BJ (cell line): ENCODE data around the gene GADD45B. TPM values are rescaled to one million over a fixed set of nuclear protein-coding genes. Genes with fewer than 3 reads are reported as not detected.
A peak's percentile ranks its signal among the peaks of the same experiment; 100 is the strongest.

Source experiments
- CTCF ChIA-PET: fragments of 350-600 bp; formaldehyde crosslinking; extraction: SDS; loops from one replicate; lab custom pipeline; 2021; ENCODE audit warnings: antibody characterized with exemption, inconsistent platforms; lab: Yijun Ruan, JAX
- POLR2A ChIA-PET: fragments of 300-600 bp; sonication (Branson Sonifier 250); formaldehyde crosslinking; extraction: SDS; loops from one replicate; lab custom pipeline; 2021; ENCODE audit warnings: antibody characterized with exemption; lab: Charles Lee
- DNase-seq: peaks from one replicate; pipeline ENCODE4 v3.0.0-alpha.2; 2011; ENCODE audit warnings: low read depth
- H3K27me3 ChIP-seq: 2 replicates; pipeline ENCODE4 v1.6.0; 2011; ENCODE audit warnings: low read length; ENCODE audit not compliant: control insufficient read depth, insufficient read depth
- H3K36me3 ChIP-seq: 2 replicates; pipeline ENCODE4 v1.5.1; 2011; ENCODE audit warnings: low read length; ENCODE audit not compliant: control insufficient read depth, insufficient read depth
- H3K4me3 ChIP-seq: 2 replicates; pipeline ENCODE4 v1.5.1; 2011; ENCODE audit warnings: low read depth, mild to moderate bottlenecking, control low read depth, low read length
- polyA plus RNA-seq: library from polyadenylated mRNA; depleted of rRNA; stranded (reverse); fragments of >200 nt; gene quantifications from 2 replicates; pipeline ENCODE4 v1.2.3, GENCODE V29; 2011
- TF ChIP-seq, protein P1 (sequence below): IDR thresholded peaks from 2 replicates; pipeline ENCODE4 v1.5.1; 2011; ENCODE audit warnings: low read depth, mild to moderate bottlenecking, control low read depth, inconsistent platforms, low read length, moderate library complexity; ENCODE audit not compliant: insufficient read depth

GADD45B gene
- polyA plus RNA-seq, 1 experiment, result 69.8 TPM

GRCh38 chr19:2485428-2485827, 9.5 kb downstream of the GADD45B start:
- TF ChIP-seq, protein P1, sequence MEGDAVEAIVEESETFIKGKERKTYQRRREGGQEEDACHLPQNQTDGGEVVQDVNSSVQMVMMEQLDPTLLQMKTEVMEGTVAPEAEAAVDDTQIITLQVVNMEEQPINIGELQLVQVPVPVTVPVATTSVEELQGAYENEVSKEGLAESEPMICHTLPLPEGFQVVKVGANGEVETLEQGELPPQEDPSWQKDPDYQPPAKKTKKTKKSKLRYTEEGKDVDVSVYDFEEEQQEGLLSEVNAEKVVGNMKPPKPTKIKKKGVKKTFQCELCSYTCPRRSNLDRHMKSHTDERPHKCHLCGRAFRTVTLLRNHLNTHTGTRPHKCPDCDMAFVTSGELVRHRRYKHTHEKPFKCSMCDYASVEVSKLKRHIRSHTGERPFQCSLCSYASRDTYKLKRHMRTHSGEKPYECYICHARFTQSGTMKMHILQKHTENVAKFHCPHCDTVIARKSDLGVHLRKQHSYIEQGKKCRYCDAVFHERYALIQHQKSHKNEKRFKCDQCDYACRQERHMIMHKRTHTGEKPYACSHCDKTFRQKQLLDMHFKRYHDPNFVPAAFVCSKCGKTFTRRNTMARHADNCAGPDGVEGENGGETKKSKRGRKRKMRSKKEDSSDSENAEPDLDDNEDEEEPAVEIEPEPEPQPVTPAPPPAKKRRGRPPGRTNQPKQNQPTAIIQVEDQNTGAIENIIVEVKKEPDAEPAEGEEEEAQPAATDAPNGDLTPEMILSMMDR, result no peak
- no peaks in the 10 kb centered on the region for H3K27me3 ChIP-seq
- POLR2A ChIA-PET, result no interaction called here
- no peaks in the 10 kb centered on the region for H3K36me3 ChIP-seq
- CTCF ChIA-PET, result no interaction called here
- no peak overlapping the region for H3K4me3 ChIP-seq
- DNase-seq, result no peak

- Histone ChIP-seq H3K27me3 (no peaks in the 10 kb centered on the region), H3K4me3 (no peak overlapping the region), H3K36me3 (no peaks in the 10 kb centered on the region)
- TF ChIP-seq, protein P1, result no peak
- ChIA-PET CTCF (no interaction called here), POLR2A (no interaction called here)
- no peak for DNase-seq
Measured at GRCh38 chr19:2487090-2487489, 11.2 kb downstream of the GADD45B start.

- ChIA-PET POLR2A (no interaction called here), CTCF (interaction anchor here (1.2 to 1.6 kb wide), 2 partner anchors 12 to 92 kb away, joined by 5 to 7 read pairs; partner anchors contain the start of gene GADD45B)
- TF ChIP-seq, protein P1, result no peak
- no peak for DNase-seq
- Histone ChIP-seq H3K27me3 (no peaks in the 10 kb centered on the region), H3K4me3 (no peak overlapping the region), H3K36me3 (no peaks in the 10 kb centered on the region)
Measured at GRCh38 chr19:2487842-2488241, 11.9 kb downstream of the GADD45B start.

- CTCF ChIA-PET, result interaction anchor here (1.2 to 1.6 kb wide), 2 partner anchors 12 to 91 kb away, joined by 5 to 7 read pairs; partner anchors contain the start of gene GADD45B
Measured at GRCh38 chr19:2488405-2488941, 12.5 kb downstream of the GADD45B start.

GRCh38 chr19:2488942-2489731, 13.2 kb downstream of the GADD45B start:
- ChIA-PET POLR2A (no interaction called here), CTCF (interaction anchor here (1.2 to 1.6 kb wide), 2 partner anchors 13 to 90 kb away, joined by 5 to 7 read pairs; partner anchors contain the start of gene GADD45B)
- no peaks in the 10 kb centered on the region for H3K27me3 ChIP-seq
- TF ChIP-seq, protein P1, result no peak
- no peaks in the 10 kb centered on the region for H3K36me3 ChIP-seq
- peak overlapping the region; percentile 34 for H3K4me3 ChIP-seq
- no peak for DNase-seq

More at GRCh38 chr19:2488405-2488941, 12.5 kb downstream of the GADD45B start:
- POLR2A ChIA-PET, result no interaction called here
- no peaks in the 10 kb centered on the region for H3K27me3 ChIP-seq
- DNase-seq, result no peak
- TF ChIP-seq, protein P1, result no peak
- H3K4me3 ChIP-seq, result no peak overlapping the region; the same call in 1 of the 2 replicates
- no peaks in the 10 kb centered on the region for H3K36me3 ChIP-seq
